ENCODE data around the gene CSH1. TPM values are rescaled to one million over a fixed set of nuclear protein-coding genes. Genes with fewer than 3 reads are reported as not detected.
"Not testable (repeated sequence)": the region's sequence is repeated elsewhere in the genome, so short reads cannot be mapped to it uniquely, and the experiment has no call there.

Gene CSH1
- polyA plus RNA-seq, 4 donors: 0.55 to 1.8 TPM; not detected in 2

- DNase-seq (ENCODE audit: low read depth in 4 of 4, low spot score in 2 of 4): not testable (repeated sequence)
Measured at GRCh38 chr17:63907161-63907778, 10.9 kb upstream of the CSH1 start.

GRCh38 chr17:63904796-63905195 lies 8.4 kb upstream of the CSH1 start:
- not testable (repeated sequence) for DNase-seq (ENCODE audit: low read depth in 4 of 4, low spot score in 2 of 4)

GRCh38 chr17:63903787-63904201 lies 7.4 kb upstream of the CSH1 start:
- DNase-seq (ENCODE audit: low read depth in 4 of 4, low spot score in 2 of 4): not testable (repeated sequence)

- not testable (repeated sequence) for DNase-seq (ENCODE audit: low read depth in 4 of 4, low spot score in 2 of 4)
Measured at GRCh38 chr17:63901971-63902370, 5.6 kb upstream of the CSH1 start.

GRCh38 chr17:63898899-63899798 lies 2.8 kb upstream of the CSH1 start:
- DNase-seq (ENCODE audit: low read depth in 4 of 4, low spot score in 2 of 4): not testable (repeated sequence)

- DNase-seq (ENCODE audit: low read depth in 4 of 4, low spot score in 2 of 4): not testable (repeated sequence)
Measured at GRCh38 chr17:63894821-63895220, 1.6 kb downstream of the CSH1 start.

- DNase-seq (ENCODE audit: low read depth in 4 of 4, low spot score in 2 of 4): not testable (repeated sequence)
Measured at GRCh38 chr17:63894021-63894420, 2.4 kb downstream of the CSH1 start.

- not testable (repeated sequence) for DNase-seq (ENCODE audit: low read depth in 4 of 4, low spot score in 2 of 4)
Measured at GRCh38 chr17:63892316-63893037, 3.9 kb downstream of the CSH1 start.

- peak in 1 of 4 donors; percentile 16 for DNase-seq (ENCODE audit: low read depth in 4 of 4, low spot score in 2 of 4)
Measured at GRCh38 chr17:63889026-63889848, 7.1 kb downstream of the CSH1 start.

GRCh38 chr17:63885119-63885518 lies 11.3 kb downstream of the CSH1 start:
- not testable (repeated sequence) for DNase-seq (ENCODE audit: low read depth in 4 of 4, low spot score in 2 of 4)

- DNase-seq (ENCODE audit: low read depth in 4 of 4, low spot score in 2 of 4): not testable (repeated sequence)
Measured at GRCh38 chr17:63882626-63883126, 13.7 kb downstream of the CSH1 start.

GRCh38 chr17:63881935-63882601 lies 14.3 kb downstream of the CSH1 start, which contains the start of gene GH2:
GH2 (minus strand) TSS chr17:63881944; CDS start chr17:63881801, 143 bp downstream.
- peak in 1 of 4 donors; percentile 12 for DNase-seq (ENCODE audit: low read depth in 4 of 4, low spot score in 2 of 4)

GRCh38 chr17:63881337-63881736 lies 15.0 kb downstream of the CSH1 start:
- not testable (repeated sequence) for DNase-seq (ENCODE audit: low read depth in 4 of 4, low spot score in 2 of 4)

GRCh38 chr17:63880706-63881105 lies 15.7 kb downstream of the CSH1 start:
- DNase-seq (ENCODE audit: low read depth in 4 of 4, low spot score in 2 of 4): no peak

GRCh38 chr17:63878413-63878812 lies 18.0 kb downstream of the CSH1 start:
- DNase-seq (ENCODE audit: low read depth in 4 of 4, low spot score in 2 of 4): not testable (repeated sequence)

- DNase-seq (ENCODE audit: low read depth in 4 of 4, low spot score in 2 of 4): not testable (repeated sequence)
Measured at GRCh38 chr17:63874693-63875092, 21.7 kb downstream of the CSH1 start.

GRCh38 chr17:63874061-63874626 lies 22.2 kb downstream of the CSH1 start:
- DNase-seq (ENCODE audit: low read depth in 4 of 4, low spot score in 2 of 4): not testable (repeated sequence)

- not testable (repeated sequence) for DNase-seq (ENCODE audit: low read depth in 4 of 4, low spot score in 2 of 4)
Measured at GRCh38 chr17:63873577-63873976, 22.8 kb downstream of the CSH1 start, which contains the start of gene CSH2. CSH2 (minus strand) TSS chr17:63873677; CDS start chr17:63873614, 63 bp downstream.

Data from left renal cortex interstitium (tissue), 4 donors.